OCI-LY3 (cell line): ENCODE results near the gene A4GALT.

Experiments
- H2AFZ ChIP-seq: fragments of 200-600, 300-600 bp; shearing (Covaris generic); 2 replicates; pipeline ENCODE4 v1.6.0; 2014; ENCODE audit warnings: antibody characterized with exemption, low read depth, low read length
- H3K27ac ChIP-seq: fragments of 200-600, 300-600 bp; sonication (generic); 2 replicates; pipeline ENCODE4 v1.5.1; 2014; ENCODE audit warnings: mild to moderate bottlenecking, low read length, moderate library complexity, mixed read lengths
- H3K27me3 ChIP-seq: fragments of 200-600, 300-600 bp; sonication (generic); 2 replicates; pipeline ENCODE4 v1.6.1; 2014; ENCODE audit warnings: low read depth, low read length, mixed read lengths
- H3K36me3 ChIP-seq: fragments of 200-600, 300-600 bp; sonication (generic); replicated peaks from 2 replicates; pipeline ENCODE3; 2014; ENCODE audit warnings: low read depth, low read length, mixed read lengths
- H3K4me1 ChIP-seq: fragments of 300-600, 200-600 bp; sonication (generic); 2 replicates; pipeline ENCODE4 v1.6.1; 2014; ENCODE audit warnings: low read length, mixed read lengths
- H3K4me2 ChIP-seq: fragments of 200-600, 300-600 bp; sonication (generic); 2 replicates; pipeline ENCODE4 v1.6.1; 2014; ENCODE audit warnings: low read length, mixed read lengths
- H3K4me3 ChIP-seq: fragments of 300-600, 200-600 bp; sonication (generic); 2 replicates; pipeline ENCODE4 v1.5.1; 2014; ENCODE audit warnings: antibody characterized with exemption, mild to moderate bottlenecking, low read length, moderate library complexity
- H3K79me2 ChIP-seq: fragments of 300-600, 200-600 bp; shearing (Covaris generic); 2 replicates; pipeline ENCODE4 v1.6.1; 2014; ENCODE audit warnings: mild to moderate bottlenecking, low read length, mixed read lengths
- H3K9ac ChIP-seq: fragments of 300-600, 200-600 bp; shearing (Covaris generic); 2 replicates; pipeline ENCODE4 v1.6.0; 2014; ENCODE audit warnings: mild to moderate bottlenecking, low read length, moderate library complexity
- H3K9me3 ChIP-seq: fragments of 200-600, 300-600 bp; shearing (Covaris generic); 2 replicates; pipeline ENCODE4 v1.6.1; 2014; ENCODE audit warnings: low read length, mixed read lengths; ENCODE audit not compliant: insufficient read depth
- H4K20me1 ChIP-seq: fragments of 200-600, 300-600 bp; sonication (generic); 2 replicates; pipeline ENCODE4 v1.6.1; 2016; ENCODE audit warnings: low read length, mixed read lengths; ENCODE audit not compliant: insufficient read depth
- CTCF ChIP-seq: fragments of 200-600, 300-600 bp; sonication (generic); IDR thresholded peaks from 2 replicates; pipeline ENCODE4 v1.5.1; 2014; ENCODE audit warnings: antibody characterized with exemption, low read length, low read depth
- EZH2phosphoT487 ChIP-seq: fragments of 200-600 bp; shearing (Covaris generic); IDR thresholded peaks from 2 replicates; pipeline ENCODE4 v1.6.1; 2018; ENCODE audit warnings: antibody characterized with exemption, mixed run types, low read depth

Gene A4GALT

GRCh38 chr22:42646569-42647525 is 73.8 kb downstream of the A4GALT start:
- Histone ChIP-seq H3K9me3 (no peaks in the 10 kb centered on the region), H3K36me3 (peaks cover 3% of the 10 kb centered on the region), H3K4me2 (no peak overlapping the region), H3K4me3 (no peak overlapping the region), H3K27me3 (no peaks in the 10 kb centered on the region), H3K4me1 (peaks cover 27% of the 10 kb centered on the region), H3K27ac (no peak overlapping the region), H3K79me2 (peaks cover 60% of the 10 kb centered on the region), H3K9ac (no peak overlapping the region), H4K20me1 (peaks cover 23% of the 10 kb centered on the region), H2AFZ (no peak overlapping the region)
- no peak for TF ChIP-seq EZH2phosphoT487
- no peak for TF ChIP-seq CTCF

- Histone ChIP-seq H4K20me1 (peaks cover 23% of the 10 kb centered on the region), H2AFZ (no peak overlapping the region), H3K36me3 (peaks cover 3% of the 10 kb centered on the region), H3K4me1 (peaks cover 27% of the 10 kb centered on the region), H3K27ac (no peak overlapping the region), H3K79me2 (peaks cover 66% of the 10 kb centered on the region), H3K4me3 (no peak overlapping the region), H3K27me3 (no peaks in the 10 kb centered on the region), H3K9ac (no peak overlapping the region), H3K4me2 (no peak overlapping the region), H3K9me3 (no peaks in the 10 kb centered on the region)
- no peak for TF ChIP-seq EZH2phosphoT487
- no peak for TF ChIP-seq CTCF
Measured at GRCh38 chr22:42645938-42646568, 74.6 kb downstream of the A4GALT start.

GRCh38 chr22:42645341-42645937 is 75.2 kb downstream of the A4GALT start:
- peaks cover 23% of the 10 kb centered on the region for H4K20me1 ChIP-seq
- no peaks in the 10 kb centered on the region for H3K9me3 ChIP-seq
- TF ChIP-seq CTCF = no peak
- TF ChIP-seq EZH2phosphoT487 = no peak
- no peak overlapping the region for H3K4me3 ChIP-seq
- no peak overlapping the region for H3K4me2 ChIP-seq
- no peak overlapping the region for H2AFZ ChIP-seq
- peaks cover 66% of the 10 kb centered on the region for H3K79me2 ChIP-seq
- H3K36me3 ChIP-seq = peaks cover 3% of the 10 kb centered on the region
- H3K9ac ChIP-seq = no peak overlapping the region
- H3K4me1 ChIP-seq = peaks cover 27% of the 10 kb centered on the region
- H3K27me3 ChIP-seq = no peaks in the 10 kb centered on the region
- H3K27ac ChIP-seq = no peak overlapping the region
